Measurements from ENCODE around the gene ARHGAP25.

DNA sequence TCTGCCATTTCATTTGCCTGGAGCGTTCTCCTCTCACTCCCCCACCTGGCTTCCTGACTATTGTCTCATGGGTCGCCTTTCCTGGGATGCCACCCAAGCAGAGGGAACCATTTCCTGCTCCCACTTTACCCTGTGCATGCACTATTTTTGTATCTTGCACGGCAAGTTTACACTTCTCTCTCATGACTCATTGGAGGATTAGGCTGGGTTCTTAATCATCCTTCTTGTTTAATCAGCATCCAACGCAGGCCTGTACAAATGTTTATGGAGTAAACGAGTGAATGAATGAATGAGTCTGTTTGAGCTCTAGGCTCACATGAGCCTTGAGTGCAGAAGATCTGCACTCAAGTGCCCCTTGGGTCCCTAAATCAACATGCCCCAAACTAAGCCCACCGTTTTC is 3.8 kb upstream of the ARHGAP25 start:
- TF ChIP-seq, protein P1, sequence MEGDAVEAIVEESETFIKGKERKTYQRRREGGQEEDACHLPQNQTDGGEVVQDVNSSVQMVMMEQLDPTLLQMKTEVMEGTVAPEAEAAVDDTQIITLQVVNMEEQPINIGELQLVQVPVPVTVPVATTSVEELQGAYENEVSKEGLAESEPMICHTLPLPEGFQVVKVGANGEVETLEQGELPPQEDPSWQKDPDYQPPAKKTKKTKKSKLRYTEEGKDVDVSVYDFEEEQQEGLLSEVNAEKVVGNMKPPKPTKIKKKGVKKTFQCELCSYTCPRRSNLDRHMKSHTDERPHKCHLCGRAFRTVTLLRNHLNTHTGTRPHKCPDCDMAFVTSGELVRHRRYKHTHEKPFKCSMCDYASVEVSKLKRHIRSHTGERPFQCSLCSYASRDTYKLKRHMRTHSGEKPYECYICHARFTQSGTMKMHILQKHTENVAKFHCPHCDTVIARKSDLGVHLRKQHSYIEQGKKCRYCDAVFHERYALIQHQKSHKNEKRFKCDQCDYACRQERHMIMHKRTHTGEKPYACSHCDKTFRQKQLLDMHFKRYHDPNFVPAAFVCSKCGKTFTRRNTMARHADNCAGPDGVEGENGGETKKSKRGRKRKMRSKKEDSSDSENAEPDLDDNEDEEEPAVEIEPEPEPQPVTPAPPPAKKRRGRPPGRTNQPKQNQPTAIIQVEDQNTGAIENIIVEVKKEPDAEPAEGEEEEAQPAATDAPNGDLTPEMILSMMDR (conservative IDR thresholded peaks at IDR 0.05): no peak
- TF ChIP-seq EZH2 (IDR thresholded peaks at IDR 0.05; ENCODE audit: low read depth): no peak

Measured in PC-9 (cell line).